GM18498 (cell line): ENCODE results near the gene NLGN4X.

Source experiments
- ATAC-seq: cut with Tn5 transposase; IDR thresholded peaks from one replicate; pipeline ENCODE4 v1.9.1; 2021; ENCODE audit warnings: mild to moderate bottlenecking, moderate library complexity; ENCODE audit not compliant: unreplicated experiment

The NLGN4X gene

DNA sequence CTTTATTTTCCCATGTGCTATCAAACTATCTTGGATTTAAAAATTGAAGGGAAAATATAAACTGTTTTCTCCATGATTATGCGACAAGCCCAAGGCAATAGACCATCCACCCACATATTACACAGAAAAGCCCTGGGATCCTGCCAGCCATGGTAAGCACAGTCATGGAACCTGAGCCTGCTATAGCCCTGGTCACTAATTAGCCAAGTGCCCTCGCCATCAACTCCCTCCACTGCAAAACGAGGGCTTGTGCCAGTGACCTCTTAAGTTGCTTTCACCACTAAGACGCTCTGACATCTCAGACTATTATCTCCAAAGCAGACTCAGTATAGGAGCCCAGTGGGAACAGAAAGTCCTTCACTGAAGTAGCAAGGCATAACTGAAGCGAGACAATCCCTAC lies 69.2 kb downstream of the NLGN4X start:
- no peak for ATAC-seq

GRCh38 chrX:6151971-6152370 lies 76.7 kb downstream of the NLGN4X start:
- no peak for ATAC-seq

GRCh38 chrX:6149060-6149872 lies 79.4 kb downstream of the NLGN4X start:
- no peak for ATAC-seq

DNA sequence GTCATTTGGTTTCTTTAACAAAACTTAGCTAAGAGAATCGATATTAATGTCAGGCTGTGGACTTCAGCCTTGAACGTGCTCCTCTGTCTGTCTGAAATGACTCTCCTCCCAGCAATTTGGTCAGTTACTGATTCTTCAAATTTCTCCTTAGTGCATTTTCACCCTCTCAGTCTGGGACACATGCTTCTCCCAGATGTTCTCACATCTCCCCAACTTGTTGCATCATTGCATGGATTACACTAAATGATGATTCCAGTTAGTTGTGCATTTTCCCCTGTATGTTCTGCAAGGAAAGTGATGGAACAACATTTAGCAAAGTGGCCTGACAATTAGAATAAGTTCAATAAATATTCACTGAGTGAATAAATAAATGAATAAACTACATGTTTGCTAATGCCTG lies 94.4 kb downstream of the NLGN4X start:
- ATAC-seq: no peak

DNA sequence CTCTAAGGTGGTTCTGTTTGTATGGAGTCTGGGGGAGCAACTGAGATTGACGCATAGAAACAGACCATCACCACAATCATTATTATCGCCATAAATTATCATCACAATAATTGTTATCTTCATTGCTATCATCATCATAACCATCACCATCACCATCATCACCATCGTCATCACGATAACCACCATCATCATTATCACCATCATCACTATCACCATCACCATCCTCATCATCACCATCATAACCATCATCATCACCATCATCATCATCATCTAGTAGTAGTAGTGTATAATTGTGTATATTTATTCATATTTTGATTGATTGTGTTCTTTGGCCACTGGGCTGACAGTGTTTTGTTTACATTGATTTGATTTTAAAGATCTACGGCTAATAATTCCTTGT lies 95.7 kb downstream of the NLGN4X start:
- ATAC-seq: no peak

- no peak for ATAC-seq
Observed at GRCh38 chrX:6131287-6131686, 97.4 kb downstream of the NLGN4X start.

- ATAC-seq: no peak
Observed at GRCh38 chrX:6129195-6129594, 99.5 kb downstream of the NLGN4X start.

DNA sequence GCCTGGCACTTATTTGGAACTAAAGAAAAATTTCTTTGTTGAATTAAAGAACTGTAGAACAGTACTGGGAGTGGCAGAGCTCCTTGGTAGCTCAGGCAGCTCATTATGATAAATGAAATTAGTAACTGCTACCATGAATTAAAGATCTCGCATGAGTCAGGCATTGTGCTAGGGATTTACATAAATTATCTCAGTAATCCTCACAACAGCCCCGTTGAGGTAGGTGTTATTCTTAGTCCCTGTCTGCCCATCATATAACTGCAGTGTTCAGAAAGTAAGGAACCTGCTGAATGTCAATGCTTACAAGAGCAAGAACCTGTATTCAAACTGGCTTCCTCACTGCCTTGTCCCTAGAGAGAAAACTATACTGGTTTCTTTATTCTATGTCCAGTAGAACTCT lies 108.3 kb downstream of the NLGN4X start:
- no peak for ATAC-seq

GRCh38 chrX:6095469-6095868 lies 133.2 kb downstream of the NLGN4X start:
- no peak for ATAC-seq

- ATAC-seq: no peak
Observed at GRCh38 chrX:6074532-6074931, 154.1 kb downstream of the NLGN4X start.

DNA sequence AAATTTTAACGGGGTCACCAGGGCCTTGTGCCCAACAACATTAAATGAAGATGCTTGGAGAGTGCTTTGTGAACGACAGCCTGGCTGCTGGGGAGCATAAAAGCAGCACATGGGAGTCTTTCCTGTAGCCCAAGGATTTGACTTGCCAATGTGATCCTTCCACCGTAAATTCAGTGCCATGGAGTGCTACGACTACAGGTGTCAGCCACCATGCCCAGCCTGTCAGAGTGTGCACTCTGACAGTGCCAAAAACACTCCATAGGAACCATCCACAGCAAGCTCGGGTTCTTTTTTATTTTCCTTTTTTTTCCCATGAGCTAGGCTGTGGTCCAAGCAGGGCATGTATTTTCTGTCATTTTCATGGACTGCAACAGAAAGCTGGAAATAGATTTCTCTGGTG lies 156.9 kb downstream of the NLGN4X start:
- ATAC-seq: no peak

- ATAC-seq: no peak
Observed at GRCh38 chrX:6067600-6067999, 161.1 kb downstream of the NLGN4X start.

- no peak for ATAC-seq
Observed at GRCh38 chrX:6053141-6053540, 175.5 kb downstream of the NLGN4X start.

DNA sequence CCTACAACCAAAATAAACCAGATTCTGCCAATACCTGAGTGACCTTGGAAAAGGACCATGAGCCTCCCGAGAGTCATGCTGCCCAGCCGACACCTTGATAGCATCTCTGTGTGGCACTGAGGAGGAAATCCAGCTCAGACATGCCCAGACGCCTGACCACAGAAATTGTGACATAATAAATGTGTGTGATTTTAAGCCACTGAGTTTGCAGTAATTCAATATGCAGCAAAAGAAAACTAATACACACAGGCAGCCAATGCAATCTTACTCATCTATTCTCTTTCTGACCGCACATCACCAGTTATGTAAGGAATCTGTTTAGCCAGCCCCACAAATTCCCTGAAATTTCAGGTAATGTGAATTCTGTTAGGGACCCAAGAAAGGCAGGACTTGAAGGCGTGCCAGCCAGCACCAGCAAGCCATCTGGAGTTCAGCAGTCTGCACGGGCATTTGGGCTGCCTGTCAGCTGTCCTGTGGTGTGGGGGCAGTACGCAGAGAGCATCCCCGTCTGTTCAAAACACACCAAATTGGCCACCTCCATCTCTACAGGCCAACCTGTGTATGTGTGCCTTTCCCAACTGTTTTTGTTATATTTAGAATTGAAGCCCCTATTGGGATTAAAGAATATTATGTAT lies 176.4 kb downstream of the NLGN4X start:
- ATAC-seq: no peak

- ATAC-seq: no peak
Observed at GRCh38 chrX:6049132-6049531, 179.5 kb downstream of the NLGN4X start.

DNA sequence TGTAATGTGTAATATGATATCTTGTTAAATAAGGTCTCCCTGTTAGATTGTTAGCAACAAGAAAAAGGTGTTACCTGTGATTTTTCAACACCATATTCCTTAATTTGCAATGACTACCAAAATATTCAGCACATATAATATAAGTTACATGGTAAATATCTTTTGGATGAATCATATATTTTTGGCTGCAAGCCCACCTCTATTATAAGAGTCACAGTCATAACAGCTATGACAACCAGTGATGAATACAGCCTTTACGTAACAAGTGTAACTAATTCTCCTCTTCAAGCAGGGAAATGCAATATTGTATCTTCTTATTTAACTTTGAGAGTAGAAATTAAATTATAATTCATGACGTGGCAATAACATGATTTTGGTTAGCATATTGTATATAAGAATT lies 187.0 kb downstream of the NLGN4X start:
- no peak for ATAC-seq

- no peak for ATAC-seq
Observed at GRCh38 chrX:6029014-6029413, 199.7 kb downstream of the NLGN4X start.

DNA sequence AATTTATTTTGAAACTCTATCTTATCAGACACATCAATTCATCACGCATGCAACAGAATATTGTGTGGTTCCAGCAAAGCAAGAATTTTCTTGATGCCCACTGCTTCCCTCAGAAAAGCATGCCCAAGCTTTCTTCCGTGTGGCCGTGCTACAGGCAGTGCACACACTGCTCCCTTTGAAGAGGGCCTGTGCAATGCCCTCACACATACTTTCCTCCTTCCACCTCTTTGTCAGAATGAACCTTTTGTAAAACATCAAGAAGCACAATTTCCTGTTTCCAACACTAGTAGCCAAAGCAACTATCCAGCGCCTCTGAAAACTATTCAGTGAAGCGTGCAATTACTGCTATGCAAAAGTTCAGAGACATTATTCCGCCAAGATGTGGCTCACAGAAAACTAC lies 201.7 kb downstream of the NLGN4X start:
- no peak for ATAC-seq

DNA sequence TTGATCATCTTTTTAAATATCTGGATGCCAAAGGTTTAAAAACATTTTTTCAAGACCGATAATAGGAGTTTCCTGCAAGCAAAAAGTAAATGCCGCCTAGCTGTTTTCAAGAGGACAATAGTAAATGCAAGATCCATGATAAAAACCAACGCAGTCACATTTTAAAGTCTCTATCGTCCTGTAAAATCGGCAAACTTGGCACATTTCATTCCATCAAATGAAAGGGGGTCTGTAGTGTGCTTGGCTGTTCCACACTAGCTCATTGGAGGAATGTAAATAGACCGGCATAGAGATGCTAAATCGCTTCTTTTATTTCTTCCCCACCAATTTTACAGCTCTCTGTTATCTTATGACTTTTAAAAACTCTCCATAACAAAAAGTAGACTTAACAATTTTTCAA lies 202.2 kb downstream of the NLGN4X start:
- no peak for ATAC-seq

GRCh38 chrX:6024204-6024603 lies 204.5 kb downstream of the NLGN4X start:
- ATAC-seq: no peak

GRCh38 chrX:6021316-6022091 lies 207.2 kb downstream of the NLGN4X start:
- no peak for ATAC-seq

- no peak for ATAC-seq
Observed at GRCh38 chrX:6019076-6019475, 209.6 kb downstream of the NLGN4X start.
